Stimulated activated CD4-positive, alpha-beta T cell treated with anti-CD3 and anti-CD28 coated beads, Interleukin-1b, Interleukin-23, amount 100 ng/mL, for 24 hours (primary cell): ENCODE data around the gene SLC6A6.

Source experiments
- DNase-seq, 4 experiments: peaks; one replicate each; pipeline ENCODE4 v3.0.0-alpha.2; 2020; ENCODE audit warnings: low read depth in 4 of 4, low spot score in 1 of 4

Gene SLC6A6

GRCh38 chr3:14481646-14482036, 79.2 kb downstream of the SLC6A6 start:
- DNase-seq: no peak

GRCh38 chr3:14482271-14482721, 79.9 kb downstream of the SLC6A6 start:
- no peak for DNase-seq

GRCh38 chr3:14483286-14483685, 80.9 kb downstream of the SLC6A6 start:
- no peak for DNase-seq

GRCh38 chr3:14484741-14485140, 82.3 kb downstream of the SLC6A6 start:
- DNase-seq: no peak

- DNase-seq: no peak
Observed at GRCh38 chr3:14485981-14486380, 83.6 kb downstream of the SLC6A6 start.

- DNase-seq: no peak
Observed at GRCh38 chr3:14486460-14486859, 84.1 kb downstream of the SLC6A6 start.

GRCh38 chr3:14487086-14487485, 84.7 kb downstream of the SLC6A6 start:
- no peak for DNase-seq

GRCh38 chr3:14487821-14488220, 85.4 kb downstream of the SLC6A6 start:
- DNase-seq: no peak

GRCh38 chr3:14488286-14489041, 86.1 kb downstream of the SLC6A6 start:
- DNase-seq: no peak

GRCh38 chr3:14489641-14490040, 87.2 kb downstream of the SLC6A6 start:
- no peak for DNase-seq

- no peak for DNase-seq
Observed at GRCh38 chr3:14490255-14490654, 87.8 kb downstream of the SLC6A6 start.

GRCh38 chr3:14490831-14491230, 88.4 kb downstream of the SLC6A6 start:
- no peak for DNase-seq

- no peak for DNase-seq
Observed at GRCh38 chr3:14491396-14492190, 89.2 kb downstream of the SLC6A6 start.

- DNase-seq: no peak
Observed at GRCh38 chr3:14492948-14493881, 90.8 kb downstream of the SLC6A6 start.

GRCh38 chr3:14494279-14494972, 92.0 kb downstream of the SLC6A6 start:
- DNase-seq: no peak

GRCh38 chr3:14494973-14495300, 92.5 kb downstream of the SLC6A6 start:
- no peak for DNase-seq

- no peak for DNase-seq
Observed at GRCh38 chr3:14496351-14496750, 93.9 kb downstream of the SLC6A6 start.

GRCh38 chr3:14497321-14497720, 94.9 kb downstream of the SLC6A6 start:
- no peak for DNase-seq

GRCh38 chr3:14502472-14502871, 100.1 kb downstream of the SLC6A6 start:
- no peak for DNase-seq

- DNase-seq: no peak
Observed at GRCh38 chr3:14503033-14503705, 100.8 kb downstream of the SLC6A6 start.
